OCI-LY7 (cell line): ENCODE data around the gene HIVEP3.

Experiments used
- CTCF ChIP-seq: fragments of 200-600 bp; sonication (generic); conservative IDR thresholded peaks from 2 replicates; pipeline ENCODE4 v1.5.1; 2014; ENCODE audit warnings: mild to moderate bottlenecking, antibody characterized with exemption, low read length, moderate library complexity, mixed read lengths
- EZH2phosphoT487 ChIP-seq: fragments of 200-600 bp; sonication (generic); IDR thresholded peaks from 2 replicates; pipeline ENCODE4 v1.6.1; 2018; ENCODE audit warnings: low read depth, borderline replicate concordance, mild to moderate bottlenecking, mixed run types, antibody characterized with exemption, low read length, moderate library complexity, mixed read lengths

GRCh38 chr1:41484402-41485241 is 434.1 kb downstream of the HIVEP3 start, which contains the start of gene EDN2:
- TF ChIP-seq CTCF, result no peak
- no peak for TF ChIP-seq EZH2phosphoT487
